Endodermal cell (in vitro differentiated cells): ENCODE results near the gene RAB38. TPM values are rescaled to one million over a fixed set of nuclear protein-coding genes. Genes with fewer than 3 reads are reported as not detected.

Source experiments
- DNase-seq: peaks from one replicate; pipeline ENCODE4 v3.0.0-alpha.2; 2017
- H3K27ac ChIP-seq: 2 replicates; pipeline ENCODE4 v1.5.1; 2013; ENCODE audit warnings: mild to moderate bottlenecking, low read depth, low read length, moderate library complexity
- H3K27me3 ChIP-seq: 2 replicates; pipeline ENCODE4 v1.6.1; 2013; ENCODE audit warnings: mild to moderate bottlenecking, low read length, moderate library complexity; ENCODE audit not compliant: insufficient read depth, control insufficient read depth, poor library complexity, severe bottlenecking
- H3K36me3 ChIP-seq: 2 replicates; pipeline ENCODE4 v1.7.0; 2013; ENCODE audit warnings: mild to moderate bottlenecking, low read length, moderate library complexity; ENCODE audit not compliant: control insufficient read depth, insufficient read depth
- H3K4me1 ChIP-seq: one replicate; pipeline ENCODE4 v1.7.0; 2013; ENCODE audit warnings: low read length; ENCODE audit not compliant: control insufficient read depth, insufficient read depth
- H3K4me3 ChIP-seq: 2 replicates; pipeline ENCODE4 v1.5.1; 2013; ENCODE audit warnings: mild to moderate bottlenecking, low read length, moderate library complexity
- H3K9ac ChIP-seq: 2 replicates; pipeline ENCODE4 v1.6.1; 2013; ENCODE audit warnings: mild to moderate bottlenecking, low read length, moderate library complexity; ENCODE audit not compliant: poor library complexity, severe bottlenecking; ENCODE audit errors: extremely low read depth
- H3K9me3 ChIP-seq: 2 replicates; pipeline ENCODE4 v1.6.1; 2013; ENCODE audit warnings: mild to moderate bottlenecking, low read length, moderate library complexity; ENCODE audit not compliant: control insufficient read depth
- H3K27ac Mint-ChIP-seq: 2 replicates; pipeline ENCODE4 v1.8.0; 2020; ENCODE audit warnings: mixed read lengths
- H3K27me3 Mint-ChIP-seq: 2 replicates; pipeline ENCODE4 v1.8.0; 2021; ENCODE audit warnings: mild to moderate bottlenecking, mixed read lengths; ENCODE audit not compliant: insufficient read depth
- H3K36me3 Mint-ChIP-seq: 2 replicates; pipeline ENCODE4 v1.8.0; 2020; ENCODE audit warnings: low read depth, mixed read lengths
- H3K4me1 Mint-ChIP-seq: 2 replicates; pipeline ENCODE4 v1.8.0; 2020; ENCODE audit warnings: mixed read lengths
- H3K4me3 Mint-ChIP-seq: 2 replicates; pipeline ENCODE4 v1.8.0; 2020; ENCODE audit warnings: mild to moderate bottlenecking, moderate library complexity, mixed read lengths
- H3K9me3 Mint-ChIP-seq: 2 replicates; pipeline ENCODE4 v1.8.0; 2020; ENCODE audit warnings: mild to moderate bottlenecking, mixed read lengths
- CTCF ChIP-seq: fragments of 200-600 bp; sonication (generic); conservative IDR thresholded peaks from 2 replicates; pipeline ENCODE4 v1.5.0; 2021; ENCODE audit warnings: antibody characterized with exemption, mild to moderate bottlenecking
- WGBS, 2 experiments: methylation state at CpG; one replicate each; pipeline versions ENCODE4 v1.1.5 to v1.1.7; 2013; ENCODE audit warnings: missing lambda C conversion rate in 2 of 2, mixed read lengths in 1 of 2; ENCODE audit not compliant: insufficient coverage in 1 of 2, insufficient read length in 1 of 2; 5-methylcytosine and 5-hydroxymethylcytosine counted together
- total RNA-seq, 2 donors: library from RNA; stranded (reverse); fragmentation: NEBNext Ultra II Directional in 1 of 2; extraction: Animal tissue kit (Norgen Biotek cat#: 25700) in 1 of 2; gene quantifications; 2 replicates in 1 of 2; 3 replicates in 1 of 2; pipeline ENCODE4 v1.2.1, GENCODE V29; 2021

RAB38 gene
- total RNA-seq, 2 donors from 2014 or later = 12.3 to 15.0 TPM

- peaks cover 25% of the 10 kb centered on the region for H3K4me1 Mint-ChIP-seq
- Histone ChIP-seq H3K4me1 (no peaks in the 10 kb centered on the region), H3K36me3 (no peaks in the 10 kb centered on the region), H3K27me3 (peaks cover 12% of the 10 kb centered on the region), H3K9me3 (no peaks in the 10 kb centered on the region), H3K27ac (no peak overlapping the region), H3K9ac (no peak overlapping the region), H3K4me3 (no peak overlapping the region)
- H3K27ac Mint-ChIP-seq = no peak overlapping the region
- no peaks in the 10 kb centered on the region for H3K36me3 Mint-ChIP-seq
- H3K4me3 Mint-ChIP-seq = no peak overlapping the region
- WGBS, 2 experiments = 67 to 83% methylated on average over 2 of the region's 2 CpGs
- DNase-seq = no peak
- no peaks in the 10 kb centered on the region for H3K9me3 Mint-ChIP-seq
- peaks cover 8% of the 10 kb centered on the region for H3K27me3 Mint-ChIP-seq
- no peak for TF ChIP-seq CTCF
These were observed 3.3 kb downstream of the RAB38 start for GRCh38 chr11:88171982-88172381.

DNA sequence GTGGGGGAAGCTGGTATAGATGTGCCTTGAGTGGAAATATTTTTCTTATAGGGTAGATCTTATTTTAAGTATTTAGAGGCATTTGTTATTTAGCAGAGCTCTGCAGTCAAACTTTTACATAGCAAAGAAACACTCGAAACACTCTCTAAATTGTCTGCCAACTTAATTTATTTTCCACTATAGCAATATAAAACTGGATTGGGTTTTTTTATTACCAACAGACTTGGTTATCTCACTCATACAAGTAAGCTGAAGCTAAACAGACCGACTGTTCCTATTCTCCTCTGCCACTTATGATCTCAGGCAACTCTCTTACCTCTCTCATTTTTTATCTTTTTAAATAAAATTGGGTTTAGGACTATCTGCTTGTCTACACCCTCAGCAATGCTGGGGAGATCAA lies 4.6 kb downstream of the RAB38 start:
- no peaks in the 10 kb centered on the region for H3K9me3 ChIP-seq
- WGBS, 2 experiments = 86% methylated on average over 2 of the region's 2 CpGs; no CpG with 5 or more reads in 1 of the 2 experiments
- Mint-ChIP-seq H3K4me3 (no peak overlapping the region), H3K9me3 (no peaks in the 10 kb centered on the region), H3K4me1 (peaks cover 20% of the 10 kb centered on the region), H3K36me3 (no peaks in the 10 kb centered on the region), H3K27ac (no peak overlapping the region), H3K27me3 (peaks cover 6% of the 10 kb centered on the region)
- H3K36me3 ChIP-seq = no peaks in the 10 kb centered on the region
- H3K4me1 ChIP-seq = no peaks in the 10 kb centered on the region
- no peak overlapping the region for H3K9ac ChIP-seq
- no peak for TF ChIP-seq CTCF
- no peak overlapping the region for H3K4me3 ChIP-seq
- H3K27me3 ChIP-seq = peaks cover 12% of the 10 kb centered on the region
- no peak overlapping the region for H3K27ac ChIP-seq
- DNase-seq = no peak

DNA sequence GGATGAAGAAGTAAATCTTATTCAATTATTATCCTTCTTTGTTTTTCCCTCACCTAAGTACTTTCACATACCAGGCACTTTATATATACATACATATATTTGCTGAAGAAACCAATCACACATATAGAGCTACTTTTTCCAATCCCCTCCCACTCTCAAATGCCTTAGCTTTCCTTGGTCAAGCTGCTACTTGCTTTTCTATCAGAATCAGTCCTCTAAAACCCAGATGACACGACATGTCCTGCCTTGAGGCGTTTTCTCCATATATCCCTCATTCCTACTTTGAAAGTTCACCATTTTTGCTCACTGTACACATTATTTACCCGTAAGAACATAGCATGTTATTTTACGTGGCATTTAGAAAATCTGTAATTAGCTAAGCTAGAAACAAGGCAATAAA lies 5.4 kb downstream of the RAB38 start:
- H3K4me1 Mint-ChIP-seq = peaks cover 18% of the 10 kb centered on the region
- 91 to 98% methylated on average over 4 of the region's 4 CpGs for WGBS, 2 experiments
- DNase-seq = no peak
- H3K27me3 Mint-ChIP-seq = peaks cover 6% of the 10 kb centered on the region
- H3K27ac Mint-ChIP-seq = no peak overlapping the region
- no peaks in the 10 kb centered on the region for H3K4me1 ChIP-seq
- no peaks in the 10 kb centered on the region for H3K36me3 Mint-ChIP-seq
- TF ChIP-seq CTCF = no peak
- no peaks in the 10 kb centered on the region for H3K36me3 ChIP-seq
- no peak overlapping the region for H3K9ac ChIP-seq
- no peaks in the 10 kb centered on the region for H3K9me3 Mint-ChIP-seq
- H3K27me3 ChIP-seq = peaks cover 12% of the 10 kb centered on the region
- no peak overlapping the region for H3K4me3 Mint-ChIP-seq
- no peak overlapping the region for H3K27ac ChIP-seq
- H3K4me3 ChIP-seq = no peak overlapping the region
- H3K9me3 ChIP-seq = no peaks in the 10 kb centered on the region
